ENCODE results near the gene RREB1. TPM values are rescaled to one million over a fixed set of nuclear protein-coding genes. Genes with fewer than 3 reads are reported as not detected.

The RREB1 gene
- total RNA-seq, 1 experiment from 2014 or later, result 30.7 TPM

GRCh38 chr6:7290079-7290478, 182.3 kb downstream of the RREB1 start:
- H3K36me3 ChIP-seq (ENCODE audit: control insufficient read depth, insufficient read depth, low read length), result peaks cover 36% of the 10 kb centered on the region
- no peak overlapping the region for H3K27ac ChIP-seq (ENCODE audit: low read length)
- intact Hi-C loops (cut with micrococcal nuclease; ENCODE audit: unreplicated experiment), result loop anchor here (5.0 kb wide), 1 partner anchor 327 kb away; no protein-coding TSS in a partner anchor
- H3K4me3 ChIP-seq (ENCODE audit: low read depth in 2 of 2, low read length in 2 of 2), result no peak overlapping the region
- TF ChIP-seq REST (IDR thresholded peaks at IDR 0.05; ENCODE audit: insufficient read depth in 1 of 2, low read depth in 2 of 2, low read length in 1 of 2) (no peak), CTCF (IDR thresholded peaks at IDR 0.05) (no peak), TCF7L2 (IDR thresholded peaks at IDR 0.05; ENCODE audit: low read depth, low read length) (no peak), SIN3A (IDR thresholded peaks at IDR 0.05; ENCODE audit: borderline replicate concordance, insufficient read depth, low read depth, low read length) (no peak), POLR2AphosphoS5 (IDR thresholded peaks at IDR 0.05; ENCODE audit: low read depth, low read length) (no peak)
- BruUV-seq (replicated peaks), result no TSS peak
- in situ Hi-C loops (cut with HindIII; ENCODE audit: low pct_unique_long_range_greater_than_20kb, low sequenced_read_pairs), result no loop called here
- CTCF ChIA-PET, result no interaction called here
- ATAC-seq, result no peak
- no peaks in the 10 kb centered on the region for H3K9me3 ChIP-seq (ENCODE audit: control insufficient read depth, insufficient read depth, low read depth, low read length)
- no peaks in the 10 kb centered on the region for H3K4me1 ChIP-seq (ENCODE audit: control insufficient read depth, insufficient read depth, low read length)
- DNase-seq (ENCODE audit: low read depth, low spot score), result no peak
- H3K27me3 ChIP-seq (ENCODE audit: control insufficient read depth, insufficient read depth, low read length), result no peaks in the 10 kb centered on the region
- POLR2A ChIA-PET, result no interaction called here

- no TSS peak for BruUV-seq (replicated peaks)
- DNase-seq (ENCODE audit: low read depth, low spot score) (no peak), ATAC-seq (no peak)
- in situ Hi-C loops (cut with HindIII; ENCODE audit: low pct_unique_long_range_greater_than_20kb, low sequenced_read_pairs) (no loop called here), intact Hi-C loops (cut with micrococcal nuclease; ENCODE audit: unreplicated experiment) (loop anchor here (5.0 kb wide), 1 partner anchor 325 kb away; no protein-coding TSS in a partner anchor)
- no peak overlapping the region for H3K27ac ChIP-seq (ENCODE audit: low read length)
- no peak overlapping the region for H3K4me3 ChIP-seq (ENCODE audit: low read depth in 2 of 2, low read length in 2 of 2)
- peaks cover 40% of the 10 kb centered on the region for H3K36me3 ChIP-seq (ENCODE audit: control insufficient read depth, insufficient read depth, low read length)
- POLR2A ChIA-PET, result interaction anchor here (0.7 kb wide), 1 partner anchor 193 kb away, joined by 4 read pairs; no protein-coding TSS in a partner anchor
- no peaks in the 10 kb centered on the region for H3K9me3 ChIP-seq (ENCODE audit: control insufficient read depth, insufficient read depth, low read depth, low read length)
- H3K27me3 ChIP-seq (ENCODE audit: control insufficient read depth, insufficient read depth, low read length), result no peaks in the 10 kb centered on the region
- H3K4me1 ChIP-seq (ENCODE audit: control insufficient read depth, insufficient read depth, low read length), result no peaks in the 10 kb centered on the region
- TF ChIP-seq TCF7L2 (IDR thresholded peaks at IDR 0.05; ENCODE audit: low read depth, low read length) (no peak), CTCF (IDR thresholded peaks at IDR 0.05) (no peak)
- CTCF ChIA-PET, result no interaction called here
Measured at GRCh38 chr6:7292596-7293255, 185.0 kb downstream of the RREB1 start.
